ENCODE measurements around the gene ZIC4.

ZIC4 gene

DNA sequence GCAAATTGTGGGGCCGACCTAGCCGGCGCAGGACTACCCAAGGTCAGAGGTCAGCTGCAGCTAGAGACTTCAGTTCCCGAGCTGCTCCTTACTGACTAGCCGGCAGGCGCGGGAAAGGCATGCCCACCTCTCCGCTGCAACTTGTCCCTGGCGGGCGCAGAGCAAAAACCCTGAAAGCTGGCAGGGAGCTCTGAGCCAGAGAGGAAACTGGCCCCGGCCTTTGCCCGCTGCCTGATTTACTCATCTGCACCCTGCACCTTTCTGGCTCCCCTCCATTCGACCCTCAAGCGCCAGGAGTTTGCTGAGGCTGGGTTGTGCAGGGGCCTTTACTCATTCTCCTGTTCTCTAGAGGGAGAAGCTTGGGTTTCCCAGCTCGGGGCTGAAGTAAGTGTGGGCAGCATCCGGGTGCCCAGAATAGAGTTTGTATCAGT is 1.5 kb downstream of the ZIC4 start:
- DNase-seq, result no peak

DNA sequence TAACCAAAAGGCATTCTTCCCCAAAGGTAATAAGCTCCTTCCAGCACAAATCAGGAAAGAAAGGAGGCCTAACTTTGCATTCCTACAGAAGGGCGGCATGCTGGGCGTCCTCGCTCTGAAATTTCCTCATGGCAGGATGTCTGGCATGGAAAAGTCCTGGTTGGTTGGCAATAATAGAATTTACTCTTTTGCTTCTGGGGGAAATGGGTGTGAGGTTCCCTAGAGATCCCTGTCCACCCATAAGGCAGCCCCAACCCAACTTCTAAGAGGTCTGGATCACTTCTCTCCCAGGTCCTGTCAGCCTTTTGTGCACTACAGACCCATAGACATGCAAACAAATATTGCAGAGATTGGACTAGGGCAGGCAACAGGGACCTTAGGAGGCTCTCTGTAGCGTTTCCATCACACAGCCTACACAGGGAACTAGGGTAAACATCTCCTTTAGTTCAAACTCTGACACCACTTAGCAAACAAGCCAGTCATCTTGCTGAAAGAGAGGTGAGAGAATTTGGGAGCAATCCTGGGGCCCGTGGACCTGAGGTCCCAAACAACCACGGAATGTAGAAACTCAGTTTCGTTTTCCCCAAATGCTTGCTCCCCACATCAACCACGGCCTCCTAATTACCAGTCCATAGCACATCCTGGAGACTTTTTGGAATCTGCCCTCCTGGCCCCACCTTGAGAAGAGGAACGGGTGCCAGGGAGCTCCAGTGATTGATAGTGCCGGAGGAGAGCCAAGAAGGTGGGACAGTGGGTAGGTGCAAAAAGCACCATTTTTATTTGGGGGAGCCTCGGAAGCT is 2.1 kb downstream of the ZIC4 start:
- DNase-seq, result no peak

DNA sequence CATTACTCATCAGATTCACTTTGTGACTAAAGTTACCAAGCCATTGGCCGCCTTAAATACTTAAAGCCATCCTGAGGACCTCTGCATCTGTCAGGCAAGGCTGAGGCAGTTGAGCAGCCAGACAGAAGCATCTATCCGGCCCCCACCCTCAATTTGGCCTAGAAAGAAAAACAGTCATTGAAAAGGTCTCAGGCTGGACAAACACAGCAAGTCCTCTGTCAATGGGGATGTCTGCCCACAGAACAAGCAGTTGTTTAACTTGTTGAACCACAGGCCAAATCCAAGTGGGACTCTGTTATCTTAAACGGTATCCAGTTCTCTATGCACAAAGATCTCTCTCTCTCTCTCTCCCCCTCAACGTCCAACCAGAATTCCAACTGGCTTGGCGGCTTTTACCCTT is 2.8 kb downstream of the ZIC4 start:
- no peak for DNase-seq

DNA sequence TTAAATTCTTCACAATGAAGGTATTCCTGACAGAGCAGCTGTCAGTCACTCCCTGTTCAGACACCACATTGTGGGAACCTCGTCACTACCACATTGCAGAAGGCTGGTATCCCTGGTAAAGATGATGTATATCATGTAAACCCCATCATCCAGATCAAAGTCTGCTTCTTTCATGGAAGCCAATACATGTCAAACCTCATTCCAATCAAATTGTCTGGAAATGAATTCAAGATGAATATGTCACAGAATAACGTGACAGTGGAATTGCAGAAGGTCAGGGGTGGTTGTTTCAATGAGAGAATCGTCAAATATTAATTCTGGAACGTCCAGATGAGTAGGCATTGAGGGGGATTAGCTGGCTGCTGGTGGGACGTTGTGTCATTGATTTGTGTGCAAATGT is 4.2 kb downstream of the ZIC4 start:
- no peak for DNase-seq

DNA sequence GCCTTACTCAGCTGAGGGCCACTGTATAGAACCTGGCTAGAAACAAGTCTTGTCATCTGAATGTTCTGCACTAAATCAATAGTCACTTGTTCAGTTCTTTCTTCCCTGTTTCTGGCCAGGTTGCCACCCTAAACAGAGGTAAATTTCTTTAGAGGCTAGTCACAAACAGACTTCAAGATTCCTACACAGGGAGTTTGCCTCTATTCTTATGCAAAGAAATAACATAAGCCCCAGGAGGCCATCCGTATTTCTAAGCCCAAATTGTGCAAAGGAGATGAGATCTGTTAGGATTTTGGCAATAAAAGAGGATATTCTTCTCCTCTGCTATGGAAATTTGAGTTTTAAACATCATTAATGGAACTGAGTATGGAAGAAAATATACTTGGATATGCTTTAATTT is 4.9 kb downstream of the ZIC4 start:
- DNase-seq, result no peak

DNA sequence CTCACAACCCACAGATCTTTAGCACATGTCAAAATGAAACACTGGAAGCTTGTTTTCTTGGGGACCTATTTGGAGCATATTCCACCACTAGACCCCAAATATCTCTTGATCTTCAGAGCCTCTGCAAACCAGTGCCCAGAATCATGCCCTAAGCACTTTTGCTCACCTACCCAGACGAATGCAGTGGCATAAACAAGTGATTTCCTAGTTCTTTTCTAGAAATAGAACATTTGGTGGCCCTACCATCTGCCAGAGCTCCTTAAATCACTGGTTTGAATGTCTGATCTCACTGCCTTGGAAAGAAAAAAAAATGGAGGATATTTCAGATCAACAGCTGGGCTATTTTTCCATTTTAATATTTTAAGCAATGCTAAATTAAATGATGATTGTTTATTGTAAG is 5.3 kb downstream of the ZIC4 start:
- no peak for DNase-seq

DNA sequence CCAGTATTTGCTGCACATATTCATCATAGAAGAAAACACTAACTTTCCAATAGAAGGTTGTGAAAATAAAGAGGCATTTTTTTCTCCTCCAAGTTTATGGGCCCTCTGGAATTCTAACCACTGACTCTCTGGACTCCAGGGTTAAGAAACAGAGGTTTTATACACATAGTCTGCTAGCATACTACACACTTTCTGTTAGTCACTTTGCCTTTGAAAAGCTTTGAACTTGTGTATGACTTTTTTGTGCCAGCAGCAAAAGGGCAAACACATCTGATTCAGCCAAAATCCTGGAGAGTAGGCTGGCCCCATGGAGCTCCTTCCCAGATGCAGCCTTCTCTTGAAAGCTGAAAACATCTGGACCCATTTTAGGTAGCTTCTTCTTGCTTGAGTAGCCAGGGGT is 6.2 kb downstream of the ZIC4 start:
- DNase-seq, result no peak

DNA sequence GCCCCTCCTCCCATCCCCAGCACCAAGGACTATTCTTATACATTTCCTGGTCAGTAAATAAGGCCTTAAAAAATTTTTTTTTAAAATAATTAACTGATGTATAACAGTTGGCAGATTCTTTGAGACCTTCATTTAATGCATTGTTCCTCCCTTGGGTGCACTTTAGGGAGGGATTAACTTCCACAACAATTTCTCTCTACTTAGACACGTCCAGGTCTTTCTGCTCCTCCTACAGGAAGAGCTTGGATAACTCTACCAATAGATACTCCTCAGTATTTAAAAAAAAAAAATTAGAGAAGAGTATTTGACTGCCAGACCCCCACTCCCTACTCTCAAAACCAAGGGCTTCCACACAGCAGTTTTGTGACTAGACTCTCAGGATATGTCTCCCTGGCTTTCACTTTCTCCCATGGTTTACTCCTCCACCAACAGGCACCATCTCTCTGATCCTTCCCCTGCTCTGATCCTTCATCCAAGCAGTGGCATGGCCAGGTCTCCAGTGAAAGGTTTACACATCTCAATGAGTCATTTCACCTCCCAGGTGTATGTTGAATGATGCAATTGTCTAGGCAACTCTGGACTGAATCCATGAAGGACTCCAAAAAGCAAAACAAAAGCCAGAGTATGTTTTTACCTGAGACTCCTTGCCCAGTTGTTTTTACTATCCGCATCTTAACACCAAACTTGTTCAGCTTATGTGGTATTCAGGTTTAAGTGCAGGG is 7.4 kb downstream of the ZIC4 start:
- no peak for DNase-seq

DNA sequence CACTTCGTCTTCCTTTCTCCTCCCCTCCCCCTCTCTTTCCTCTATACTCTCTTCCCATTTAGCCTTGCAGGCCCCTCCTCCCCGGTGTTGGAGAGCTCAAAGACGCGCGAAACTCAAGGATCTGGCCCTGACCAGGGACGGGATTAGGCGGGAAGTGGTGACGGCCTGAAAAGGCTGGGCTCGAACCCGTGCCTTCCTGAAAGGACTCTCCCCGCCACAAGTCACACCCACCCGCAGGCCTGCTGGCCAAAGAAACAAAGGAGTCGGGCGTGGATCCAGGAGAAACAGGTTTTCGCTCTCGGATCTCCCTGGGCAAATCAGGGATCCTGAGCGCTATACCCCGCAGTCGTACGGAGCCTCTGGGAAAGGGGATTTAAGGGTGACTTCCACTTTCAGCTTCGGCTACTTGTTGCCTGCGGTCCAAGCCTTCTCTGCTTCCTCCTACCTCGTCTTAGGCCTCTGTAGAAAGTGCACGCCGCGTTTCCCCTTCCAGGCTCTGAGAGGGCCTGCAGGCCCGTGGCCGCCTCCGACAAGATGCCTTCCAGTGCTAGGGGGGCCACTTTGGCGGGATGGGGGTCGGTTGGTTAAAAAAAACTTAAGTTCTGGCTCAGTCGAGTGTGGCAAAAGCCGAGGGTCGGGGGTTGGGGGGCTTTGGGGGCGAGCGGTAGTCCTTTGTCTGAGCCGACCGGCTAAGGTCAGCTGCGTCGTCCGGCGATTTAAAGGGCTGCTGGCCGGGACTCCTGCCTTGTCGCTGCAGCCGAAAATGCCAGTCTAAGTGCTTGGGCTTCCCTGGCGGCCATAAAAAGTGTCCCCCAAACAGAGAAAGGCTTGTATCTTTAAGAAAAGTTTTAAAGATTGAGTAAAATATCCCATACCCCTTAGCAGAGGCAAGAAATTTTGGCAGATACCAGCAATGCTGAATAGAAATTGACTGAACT is 8.2 kb downstream of the ZIC4 start:
- no peak for DNase-seq

DNA sequence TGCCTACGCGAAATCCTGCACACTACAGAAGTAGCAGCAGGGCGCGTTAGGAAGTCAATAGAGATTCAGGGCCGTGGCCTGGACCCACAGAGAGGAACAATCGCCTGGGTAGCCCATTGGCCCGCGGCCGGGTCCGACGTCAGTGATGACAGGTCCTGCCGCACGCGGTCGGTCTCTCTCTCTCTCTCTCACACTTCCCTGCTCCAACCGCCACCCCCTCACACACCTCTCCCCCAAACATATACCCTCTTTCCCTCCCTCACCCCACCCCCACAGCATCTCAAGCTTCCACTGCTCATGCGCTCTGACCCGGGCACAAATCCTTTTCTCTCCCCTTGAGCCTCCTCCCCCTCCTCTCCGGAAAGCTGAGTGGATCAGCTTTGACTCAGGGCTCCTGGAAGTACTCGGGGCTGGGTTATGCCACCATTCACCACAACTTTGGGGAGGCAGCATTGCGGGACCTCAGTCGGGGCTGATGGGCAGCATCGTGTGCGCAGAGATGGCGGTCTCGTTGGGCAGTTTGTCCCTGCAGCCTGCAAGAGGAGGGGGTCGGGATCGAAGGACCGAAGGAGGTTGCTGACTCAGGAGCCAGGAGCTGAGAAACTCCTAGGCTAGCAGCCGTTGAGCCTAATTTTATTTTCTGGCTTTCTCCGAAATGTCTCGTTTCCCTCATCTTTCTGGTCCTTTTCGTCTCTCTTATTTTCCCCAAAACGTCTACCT is 9.0 kb downstream of the ZIC4 start:
- DNase-seq, result no peak

DNA sequence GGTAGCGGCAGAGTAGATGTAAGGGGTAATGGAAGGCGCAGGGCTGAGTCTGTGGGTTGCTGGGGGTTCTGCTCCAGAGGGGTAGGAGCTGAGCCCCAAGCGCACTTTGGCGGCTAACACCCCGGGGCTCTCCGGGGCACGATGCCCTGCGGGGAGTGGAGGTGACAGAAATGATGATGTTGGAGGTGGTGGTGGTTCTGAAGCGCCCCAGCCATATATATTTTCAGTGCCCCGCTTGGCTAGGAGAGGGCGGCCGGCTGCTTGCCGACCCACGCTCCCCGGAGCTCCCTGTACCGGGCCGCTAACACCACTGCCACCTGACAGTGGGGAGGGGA is 9.7 kb downstream of the ZIC4 start:
- DNase-seq, result no peak

DNA sequence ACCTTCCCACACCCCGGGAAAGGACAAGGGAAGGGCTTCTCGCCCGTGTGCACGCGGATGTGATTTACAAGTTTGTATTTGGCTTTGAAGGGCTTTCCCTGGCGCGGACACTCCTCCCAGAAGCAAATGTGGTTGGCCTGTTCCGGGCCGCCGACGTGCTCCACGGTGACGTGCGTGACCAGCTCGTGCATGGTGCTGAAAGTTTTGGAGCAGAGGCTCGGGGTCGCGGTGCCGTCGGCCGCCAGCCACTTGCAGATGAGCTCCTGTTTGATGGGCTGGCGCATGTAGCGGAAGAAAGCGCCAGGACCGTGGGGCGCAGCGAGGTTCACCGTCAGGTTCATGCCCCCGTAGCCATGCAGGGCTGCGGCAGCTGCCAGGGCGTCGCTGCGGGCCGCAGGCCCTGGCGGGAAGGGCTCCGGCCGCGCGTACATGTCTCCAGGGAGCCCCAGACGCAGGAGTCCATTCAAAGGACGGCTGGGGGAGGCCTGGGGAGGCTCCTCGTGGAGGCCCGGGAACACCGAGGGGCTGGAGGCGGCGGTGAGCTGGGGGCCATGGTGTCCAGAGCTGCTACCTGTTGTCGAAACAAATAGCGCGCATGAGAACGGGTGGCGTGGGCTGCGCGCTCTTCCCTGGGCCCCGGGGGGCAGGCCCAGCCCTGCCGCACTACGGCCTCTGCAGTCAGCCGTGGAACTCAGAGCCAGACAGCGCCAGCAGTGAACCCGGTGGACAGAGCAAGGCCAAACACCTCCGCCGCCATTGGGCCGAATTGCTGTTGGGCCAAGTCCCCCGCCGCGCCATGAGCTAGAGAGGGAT is 10.2 kb downstream of the ZIC4 start:
- DNase-seq, result no peak

DNA sequence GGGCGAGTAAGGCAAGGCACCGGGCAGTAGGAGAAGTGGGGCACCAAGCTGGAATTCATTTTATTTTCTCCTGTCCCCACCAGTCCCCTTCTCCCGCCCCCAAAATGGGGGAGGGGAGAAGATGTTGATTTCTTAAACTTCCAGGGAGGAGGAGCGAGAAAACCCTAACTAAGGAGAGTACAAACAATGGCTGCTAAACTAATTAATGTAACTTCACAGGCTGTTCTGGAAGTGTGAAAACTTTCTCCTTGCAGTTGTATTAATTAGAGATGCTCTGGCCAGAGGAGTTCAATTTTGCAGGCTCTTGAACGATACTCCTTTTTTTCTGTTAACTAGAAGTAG is 11.5 kb downstream of the ZIC4 start:
- no peak for DNase-seq

DNA sequence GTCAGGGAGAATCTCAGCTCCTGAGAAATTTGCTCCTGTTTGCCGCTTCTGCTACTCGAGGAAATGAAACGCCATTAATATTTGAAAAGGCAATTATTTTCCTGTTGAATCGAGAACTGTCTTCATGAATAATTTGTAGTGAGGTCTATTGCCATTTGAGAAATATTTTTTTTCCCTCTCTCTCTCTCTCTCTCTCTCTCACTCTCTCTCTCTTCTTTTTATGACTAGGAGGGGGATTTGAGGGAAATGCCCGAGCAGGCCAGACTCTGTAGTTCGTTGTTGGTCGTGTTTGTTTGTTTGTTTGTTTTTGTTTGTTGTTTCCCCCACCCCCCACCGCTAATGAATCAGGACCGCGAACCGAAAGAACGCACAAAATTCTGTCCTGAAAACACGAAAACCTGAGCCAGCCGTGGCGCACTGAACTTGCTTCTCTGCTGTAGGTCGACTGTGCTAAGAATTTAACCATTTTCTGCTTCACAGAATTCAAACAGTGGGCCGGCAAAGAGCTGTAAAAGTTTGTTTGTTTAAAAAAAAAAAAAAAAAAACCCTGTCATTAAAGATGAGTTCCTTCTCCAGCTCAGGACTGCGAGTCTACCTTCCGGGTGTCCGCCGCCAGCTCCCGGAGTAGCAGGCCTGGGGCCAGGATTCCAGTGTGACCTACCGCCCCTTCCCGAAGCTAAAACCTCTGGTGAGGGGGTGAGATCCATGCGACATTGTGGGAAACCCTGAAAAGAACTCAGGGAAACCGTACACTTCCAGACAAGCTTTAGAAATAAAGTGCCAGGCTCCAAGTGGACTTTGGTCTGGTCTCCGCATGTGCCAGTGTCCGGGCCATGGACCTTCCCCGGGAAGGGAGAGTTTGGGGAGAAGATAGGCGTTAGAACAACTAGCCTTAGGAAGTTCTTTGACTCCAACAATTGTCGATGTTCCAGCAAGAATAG is 12.1 kb downstream of the ZIC4 start:
- no peak for DNase-seq

DNA sequence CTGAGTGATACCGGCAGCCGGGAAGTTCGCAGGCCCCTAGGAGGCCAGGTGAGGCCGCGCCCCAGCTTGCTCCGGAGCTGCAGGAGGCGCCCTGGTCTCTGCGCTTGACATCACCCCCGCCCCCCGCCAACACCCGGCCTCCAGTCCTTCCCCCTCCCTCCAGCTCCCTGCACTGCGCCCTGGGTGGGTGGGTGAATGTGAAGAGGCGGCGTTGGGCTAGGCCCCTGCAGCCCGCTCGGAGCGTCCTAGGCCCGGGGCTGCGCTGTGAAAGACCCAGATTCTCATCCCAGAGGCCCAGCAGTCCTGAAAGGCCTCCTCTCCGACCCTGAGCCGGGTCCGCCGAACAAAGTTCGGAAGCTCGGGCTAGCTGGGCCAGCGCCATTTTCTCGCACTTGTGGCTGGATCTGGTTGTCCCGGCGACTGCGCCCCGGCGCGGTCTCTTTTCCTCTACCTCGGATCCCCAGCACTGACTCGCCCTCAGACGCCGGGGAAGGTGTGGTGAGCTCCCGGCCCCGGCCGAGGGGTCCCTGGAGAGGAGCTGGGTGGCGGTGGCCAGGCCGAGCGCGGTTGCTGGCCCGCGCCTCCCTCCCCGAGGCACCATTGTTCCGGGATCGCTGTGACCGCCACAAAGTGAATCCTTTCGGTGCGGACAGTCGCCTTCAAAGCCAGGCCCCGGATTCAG is 12.9 kb downstream of the ZIC4 start:
- no peak for DNase-seq

DNA sequence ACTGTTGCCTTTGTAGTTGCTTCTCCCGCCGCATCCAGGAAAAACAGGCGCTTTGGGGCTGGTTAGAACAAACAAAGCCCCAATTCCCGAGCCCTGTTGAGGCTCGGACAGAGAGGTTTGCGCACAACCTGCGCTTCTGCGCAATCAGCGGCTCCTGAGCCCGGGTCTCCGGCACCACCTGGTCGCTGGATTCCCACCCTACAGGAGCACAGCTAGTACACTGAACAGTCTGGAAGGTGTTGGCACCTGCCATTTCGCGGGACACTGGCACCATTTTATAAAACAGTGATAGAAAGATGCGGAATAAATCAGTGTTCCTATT is 13.8 kb downstream of the ZIC4 start:
- DNase-seq, result no peak

DNA sequence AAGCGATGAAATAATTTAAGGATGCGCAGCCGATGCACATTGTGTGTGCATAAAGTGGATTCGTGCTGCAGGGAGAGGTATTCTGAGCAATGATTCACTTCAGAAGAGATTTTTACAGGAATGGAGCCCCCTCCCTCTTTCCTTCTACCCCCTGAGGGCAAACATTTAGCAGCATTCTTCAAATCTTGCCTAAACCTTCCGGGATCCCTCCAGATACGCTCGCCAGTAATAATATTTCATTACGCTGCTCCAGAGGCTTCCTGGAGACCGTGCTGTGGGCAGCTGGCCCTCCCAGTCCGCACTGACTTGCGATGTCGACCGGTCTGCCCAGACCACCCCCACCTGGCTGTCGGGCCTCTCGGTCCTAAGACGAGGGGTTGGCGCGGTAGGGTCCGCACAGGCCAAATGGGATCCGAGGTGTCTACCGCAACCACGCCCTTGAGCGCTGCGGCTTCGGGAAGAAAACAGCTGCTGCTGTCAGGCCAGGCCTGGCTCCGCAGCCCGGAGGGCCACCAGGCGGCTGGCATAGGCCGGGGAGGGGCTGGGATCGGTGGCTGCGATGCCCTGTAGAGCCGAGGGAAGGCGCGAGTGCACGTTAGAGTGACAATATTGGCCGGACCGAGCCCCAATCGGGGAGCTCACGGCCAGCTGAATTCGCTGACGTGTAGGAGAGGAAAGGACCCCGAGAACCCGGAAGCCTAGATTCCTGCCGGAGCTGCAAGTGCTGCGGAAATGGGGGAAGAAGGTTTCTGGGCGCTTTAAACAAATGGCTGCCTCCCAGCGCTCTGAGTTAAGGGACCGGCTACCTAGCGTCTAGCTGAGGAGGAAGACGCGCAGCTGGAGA is 14.3 kb downstream of the ZIC4 start:
- DNase-seq, result no peak

DNA sequence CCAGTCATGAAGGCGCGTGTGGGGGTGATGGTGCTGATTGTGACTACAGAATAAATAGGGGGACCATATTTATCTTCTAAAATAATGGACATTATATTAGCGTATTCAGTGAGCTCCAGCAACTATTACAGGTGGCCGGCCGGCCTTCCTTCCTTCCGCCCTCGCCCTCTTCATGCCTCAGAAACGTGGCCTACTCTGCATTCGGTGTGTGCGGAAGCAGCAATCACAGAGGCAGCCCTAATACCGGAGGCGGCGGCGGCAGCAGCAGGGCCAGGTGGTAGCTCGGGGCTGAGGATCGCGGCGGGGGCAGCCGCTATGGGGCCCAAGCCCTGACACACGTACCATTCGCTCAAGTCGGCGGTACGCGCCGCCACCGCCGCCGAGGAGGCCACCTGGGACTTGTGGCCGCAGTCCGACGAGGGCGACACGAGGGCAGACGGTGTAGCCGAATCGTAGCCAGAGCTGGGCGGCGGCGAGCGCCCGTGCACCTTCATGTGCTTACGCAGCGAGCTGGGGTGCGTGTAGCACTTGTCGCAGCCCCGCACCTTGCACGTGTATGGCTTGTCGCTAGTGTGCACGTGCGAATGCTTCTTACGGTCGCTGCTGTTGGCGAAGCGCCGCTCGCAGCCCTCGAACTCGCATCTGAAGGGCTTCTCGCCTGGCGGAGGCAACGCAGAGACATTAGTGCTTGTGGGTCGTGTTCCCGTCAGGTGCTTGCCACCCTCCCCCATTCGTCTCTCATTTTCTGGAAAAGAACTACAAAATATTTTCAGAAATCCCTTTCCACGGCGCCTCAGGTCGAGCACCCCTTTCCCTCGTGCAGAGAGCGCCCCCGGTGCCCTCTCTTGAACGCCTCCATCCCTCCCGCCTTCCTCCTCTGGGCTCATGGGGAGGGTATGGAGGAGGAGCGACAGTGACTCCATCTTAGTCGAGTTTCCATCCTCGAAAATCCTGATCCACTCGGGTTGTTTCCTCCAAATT is 15.5 kb downstream of the ZIC4 start:
- no peak for DNase-seq
